Liver (tissue), 9 donors: ENCODE results near the gene ADCY2. TPM values are rescaled to one million over a fixed set of nuclear protein-coding genes. Genes with fewer than 3 reads are reported as not detected.

Experiments used
- DNase-seq: peaks from one replicate; pipeline ENCODE4 v3.0.0-alpha.2; 2017; ENCODE audit warnings: low spot score
- H3K27ac ChIP-seq, 2 donors: one replicate each; pipeline ENCODE4 v1.7.0; 2013; ENCODE audit warnings: inconsistent platforms in 2 of 2, low read length in 2 of 2, control low read depth in 1 of 2, low read depth in 1 of 2, mild to moderate bottlenecking in 1 of 2
- H3K27me3 ChIP-seq, 4 donors: one replicate each; pipeline versions ENCODE4 v1.6.1 to v1.7.0; 2013; ENCODE audit warnings: low read length in 3 of 4, inconsistent platforms in 1 of 4, mild to moderate bottlenecking in 1 of 4, moderate library complexity in 1 of 4; ENCODE audit not compliant: control insufficient read depth in 4 of 4, insufficient read depth in 4 of 4
- H3K36me3 ChIP-seq, 4 donors: one replicate each; pipeline versions ENCODE4 v1.6.1 to v1.7.0; 2013; ENCODE audit warnings: low read length in 3 of 4, mild to moderate bottlenecking in 3 of 4, low read depth in 1 of 4, moderate library complexity in 1 of 4; ENCODE audit not compliant: control insufficient read depth in 4 of 4, insufficient read depth in 3 of 4
- H3K4me1 ChIP-seq, 4 donors: one replicate each; pipeline versions ENCODE4 v1.6.1 to v1.7.0; 2013; ENCODE audit warnings: low read length in 3 of 4, mild to moderate bottlenecking in 3 of 4, moderate library complexity in 1 of 4; ENCODE audit not compliant: control insufficient read depth in 4 of 4, insufficient read depth in 4 of 4
- H3K4me3 ChIP-seq, 3 donors: one replicate each; pipeline versions ENCODE4 v1.6.1 to v1.7.0; 2013; ENCODE audit warnings: low read length in 3 of 3, control low read depth in 1 of 3, low read depth in 1 of 3, mild to moderate bottlenecking in 1 of 3
- H3K9ac ChIP-seq, 2 donors: one replicate each; pipeline ENCODE4 v1.7.0; 2013; ENCODE audit warnings: low read length in 2 of 2, mild to moderate bottlenecking in 2 of 2, moderate library complexity in 2 of 2, control low read depth in 1 of 2, low read depth in 1 of 2
- H3K9me3 ChIP-seq, 4 donors: one replicate each; pipeline versions ENCODE4 v1.6.1 to v1.7.0; 2013; ENCODE audit warnings: low read length in 3 of 4; ENCODE audit not compliant: control insufficient read depth in 4 of 4
- CTCF ChIP-seq: fragments of 150-350 bp; IDR thresholded peaks from 2 replicates; pipeline ENCODE4 v1.5.1; 2017; ENCODE audit warnings: improper control_type of control experiment, low read depth, low read length; ENCODE audit not compliant: missing input control
- EGR1 ChIP-seq, 2 donors: IDR thresholded peaks; 2 replicates each; pipeline ENCODE4 v1.6.1; 2016 to 2018; ENCODE audit warnings: antibody characterized with exemption in 2 of 2, low read depth in 2 of 2
- FOXA1 ChIP-seq: IDR thresholded peaks from 2 replicates; pipeline ENCODE4 v1.6.1; 2016; ENCODE audit warnings: antibody characterized with exemption
- FOXA2 ChIP-seq: IDR thresholded peaks from 2 replicates; pipeline ENCODE4 v1.6.1; 2016; ENCODE audit warnings: antibody characterized with exemption
- GABPA ChIP-seq, 2 donors: IDR thresholded peaks in 1 of 2; conservative IDR thresholded peaks in 1 of 2; 2 replicates each; pipeline ENCODE4 v1.6.1; 2016; ENCODE audit warnings: antibody characterized with exemption in 2 of 2, mild to moderate bottlenecking in 1 of 2, moderate library complexity in 1 of 2
- HNF4A ChIP-seq, 2 donors: conservative IDR thresholded peaks; 2 replicates each; pipeline ENCODE4 v1.6.1; 2016; ENCODE audit warnings: antibody characterized with exemption in 2 of 2, mild to moderate bottlenecking in 2 of 2
- HNF4G ChIP-seq: IDR thresholded peaks from 2 replicates; pipeline ENCODE4 v1.6.1; 2016; ENCODE audit warnings: antibody characterized with exemption
- JUND ChIP-seq, 2 donors: IDR thresholded peaks; 2 replicates each; pipeline ENCODE4 v1.6.1; 2016; ENCODE audit warnings: antibody characterized with exemption in 2 of 2
- MAX ChIP-seq: IDR thresholded peaks from 2 replicates; pipeline ENCODE4 v1.6.1; 2016; ENCODE audit warnings: antibody characterized with exemption
- NR2F2 ChIP-seq: IDR thresholded peaks from 2 replicates; pipeline ENCODE4 v1.6.1; 2016; ENCODE audit warnings: antibody characterized with exemption
- RAD21 ChIP-seq, 2 donors: IDR thresholded peaks; 2 replicates each; pipeline ENCODE4 v1.6.1; 2016; ENCODE audit warnings: antibody characterized with exemption in 2 of 2, mild to moderate bottlenecking in 2 of 2
- RXRA ChIP-seq, 2 donors: IDR thresholded peaks; 2 replicates each; pipeline ENCODE4 v1.6.1; 2017 to 2018; ENCODE audit warnings: antibody characterized with exemption in 2 of 2, mild to moderate bottlenecking in 1 of 2
- SP1 ChIP-seq: IDR thresholded peaks from 2 replicates; pipeline ENCODE4 v1.6.1; 2018; ENCODE audit warnings: antibody characterized with exemption, mild to moderate bottlenecking
- TAF1 ChIP-seq: conservative IDR thresholded peaks from 2 replicates; pipeline ENCODE4 v1.6.1; 2016; ENCODE audit warnings: antibody characterized with exemption, mild to moderate bottlenecking
- YY1 ChIP-seq: IDR thresholded peaks from 2 replicates; pipeline ENCODE4 v1.6.1; 2016; ENCODE audit warnings: antibody characterized with exemption, mild to moderate bottlenecking
- ZBTB33 ChIP-seq: IDR thresholded peaks from 2 replicates; pipeline ENCODE4 v1.6.1; 2016; ENCODE audit warnings: antibody characterized with exemption
- WGBS: extraction: QIAGEN DNeasy Blood & Tissue Kit; methylation state at CpG from one replicate; pipeline ENCODE4 v1.1.7; 2013; 5-methylcytosine and 5-hydroxymethylcytosine counted together
- polyA plus RNA-seq, 2 donors: library from polyadenylated mRNA; stranded (reverse) in 1 of 2; unstranded in 1 of 2; fragments of 200-250 nt in 1 of 2; fragments of >200 nt in 1 of 2; fragmentation: Nextera tagmentation in 1 of 2; extraction: Ambion mirVana in 1 of 2; gene quantifications; one replicate each; pipeline versions ENCODE4 v1.2.1 to v1.2.3, GENCODE V29; 2013 to 2015
- total RNA-seq, 2 donors: library from RNA; depleted of rRNA; stranded (reverse); fragments of >200 nt; gene quantifications; one replicate each; pipeline ENCODE4 v1.2.3, GENCODE V29; 2014
- TF ChIP-seq, protein P1 (sequence below): IDR thresholded peaks from 2 replicates; pipeline ENCODE4 v1.6.1; 2016; ENCODE audit warnings: antibody characterized with exemption, mild to moderate bottlenecking
- TF ChIP-seq, protein P2 (sequence below): IDR thresholded peaks from 2 replicates; pipeline ENCODE4 v1.6.1; 2016; ENCODE audit warnings: antibody characterized with exemption
- donor health status: healthy.
- donor health status: healthy.
- donor health status: healthy.
- donor health status: healthy.
- donor health status: healthy.

ADCY2 gene
- total and polyA plus RNA-seq, 4 donors: not detected

GRCh38 chr5:7364226-7364875 is 31.6 kb upstream of the ADCY2 start:
- TF ChIP-seq FOXA2 (no peak), RXRA (IDR thresholded peaks at IDR 0.05) (no peak), EGR1 (IDR thresholded peaks at IDR 0.05; ENCODE audit: low read depth in 2 of 2) (no peak), GABPA (IDR thresholded peaks at IDR 0.05 in 1 of 2, conservative IDR thresholded peaks at IDR 0.05 in 1 of 2) (no peak), NR2F2 (no peak), RAD21 (IDR thresholded peaks at IDR 0.05) (no peak), HNF4G (no peak), CTCF (no peak), FOXA1 (no peak), SP1 (no peak), TAF1 (no peak), HNF4A (conservative IDR thresholded peaks at IDR 0.05) (no peak), YY1 (no peak), JUND (IDR thresholded peaks at IDR 0.05) (no peak), MAX (no peak), ZBTB33 (no peak)
- TF ChIP-seq, protein P1, sequence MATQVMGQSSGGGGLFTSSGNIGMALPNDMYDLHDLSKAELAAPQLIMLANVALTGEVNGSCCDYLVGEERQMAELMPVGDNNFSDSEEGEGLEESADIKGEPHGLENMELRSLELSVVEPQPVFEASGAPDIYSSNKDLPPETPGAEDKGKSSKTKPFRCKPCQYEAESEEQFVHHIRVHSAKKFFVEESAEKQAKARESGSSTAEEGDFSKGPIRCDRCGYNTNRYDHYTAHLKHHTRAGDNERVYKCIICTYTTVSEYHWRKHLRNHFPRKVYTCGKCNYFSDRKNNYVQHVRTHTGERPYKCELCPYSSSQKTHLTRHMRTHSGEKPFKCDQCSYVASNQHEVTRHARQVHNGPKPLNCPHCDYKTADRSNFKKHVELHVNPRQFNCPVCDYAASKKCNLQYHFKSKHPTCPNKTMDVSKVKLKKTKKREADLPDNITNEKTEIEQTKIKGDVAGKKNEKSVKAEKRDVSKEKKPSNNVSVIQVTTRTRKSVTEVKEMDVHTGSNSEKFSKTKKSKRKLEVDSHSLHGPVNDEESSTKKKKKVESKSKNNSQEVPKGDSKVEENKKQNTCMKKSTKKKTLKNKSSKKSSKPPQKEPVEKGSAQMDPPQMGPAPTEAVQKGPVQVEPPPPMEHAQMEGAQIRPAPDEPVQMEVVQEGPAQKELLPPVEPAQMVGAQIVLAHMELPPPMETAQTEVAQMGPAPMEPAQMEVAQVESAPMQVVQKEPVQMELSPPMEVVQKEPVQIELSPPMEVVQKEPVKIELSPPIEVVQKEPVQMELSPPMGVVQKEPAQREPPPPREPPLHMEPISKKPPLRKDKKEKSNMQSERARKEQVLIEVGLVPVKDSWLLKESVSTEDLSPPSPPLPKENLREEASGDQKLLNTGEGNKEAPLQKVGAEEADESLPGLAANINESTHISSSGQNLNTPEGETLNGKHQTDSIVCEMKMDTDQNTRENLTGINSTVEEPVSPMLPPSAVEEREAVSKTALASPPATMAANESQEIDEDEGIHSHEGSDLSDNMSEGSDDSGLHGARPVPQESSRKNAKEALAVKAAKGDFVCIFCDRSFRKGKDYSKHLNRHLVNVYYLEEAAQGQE: no peak
- TF ChIP-seq, protein P2, sequence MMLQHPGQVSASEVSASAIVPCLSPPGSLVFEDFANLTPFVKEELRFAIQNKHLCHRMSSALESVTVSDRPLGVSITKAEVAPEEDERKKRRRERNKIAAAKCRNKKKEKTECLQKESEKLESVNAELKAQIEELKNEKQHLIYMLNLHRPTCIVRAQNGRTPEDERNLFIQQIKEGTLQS: no peak
- DNase-seq: no peak
- Histone ChIP-seq H3K27ac (no peak overlapping the region), H3K9ac (no peak overlapping the region), H3K27me3 (peaks cover 0 to 3% (median 0%) of the 10 kb centered on the region in 4 donors), H3K9me3 (no peaks in the 10 kb centered on the region), H3K4me3 (no peak overlapping the region), H3K36me3 (no peaks in the 10 kb centered on the region), H3K4me1 (no peaks in the 10 kb centered on the region)
- WGBS: 39% methylated on average over 3 of the region's 3 CpGs
